Right hindlimb (tissue), 1 donor: Measurements from ENCODE around the gene BBS4.

Experiments used
- DNase-seq: peaks from one replicate; pipeline ENCODE4 v3.0.0-alpha.2; 2018

The BBS4 gene

GRCh38 chr15:72766780-72767179, 80.8 kb downstream of the BBS4 start:
- no peak for DNase-seq

- no peak for DNase-seq
These were observed 84.8 kb downstream of the BBS4 start for GRCh38 chr15:72770673-72771328.

- no peak for DNase-seq
These were observed 85.3 kb downstream of the BBS4 start for GRCh38 chr15:72771329-72771725.

GRCh38 chr15:72774696-72775383, 88.8 kb downstream of the BBS4 start:
- no peak for DNase-seq

GRCh38 chr15:72778796-72779195, 92.8 kb downstream of the BBS4 start:
- no peak for DNase-seq

- DNase-seq: no peak
These were observed 95.6 kb downstream of the BBS4 start for GRCh38 chr15:72781631-72782030.

GRCh38 chr15:72782274-72783003, 96.4 kb downstream of the BBS4 start:
- DNase-seq: no peak

- DNase-seq: no peak
These were observed 97.1 kb downstream of the BBS4 start for GRCh38 chr15:72783004-72783639.

- peak; percentile 95 for DNase-seq
These were observed 97.8 kb downstream of the BBS4 start, which contains the start of gene ADPGK for GRCh38 chr15:72783640-72784455. Gene ADPGK, minus strand, starts transcription at chr15:72783758. Its CDS starts 67 bp downstream, at chr15:72783691.

- no peak for DNase-seq
These were observed 98.5 kb downstream of the BBS4 start for GRCh38 chr15:72784456-72784876.

GRCh38 chr15:72785432-72785831, 99.4 kb downstream of the BBS4 start:
- DNase-seq: peak; percentile 51

- DNase-seq: no peak
These were observed 99.8 kb downstream of the BBS4 start for GRCh38 chr15:72785841-72786240.

- DNase-seq: no peak
These were observed 100.2 kb downstream of the BBS4 start for GRCh38 chr15:72786242-72786641.

GRCh38 chr15:72786676-72787345, 100.8 kb downstream of the BBS4 start:
- no peak for DNase-seq

GRCh38 chr15:72787526-72787925, 101.5 kb downstream of the BBS4 start:
- no peak for DNase-seq
